Effector memory CD4-positive, alpha-beta T cell (primary cell): Measurements from ENCODE around the gene C1QL4.

Experiments used
- DNase-seq, 3 donors: peaks; one replicate each; pipeline ENCODE4 v3.0.0-alpha.2; 2020
- H3K27ac ChIP-seq: 2 replicates; pipeline ENCODE4 v1.7.0; 2013; ENCODE audit warnings: mild to moderate bottlenecking, low read length, moderate library complexity; ENCODE audit not compliant: insufficient read depth, poor library complexity, severe bottlenecking
- H3K27me3 ChIP-seq: replicated peaks from 2 replicates; pipeline ENCODE4 v1.7.0; 2013; ENCODE audit warnings: mild to moderate bottlenecking, low read length; ENCODE audit not compliant: insufficient read depth, control insufficient read depth, poor library complexity, severe bottlenecking
- H3K36me3 ChIP-seq: 2 replicates; pipeline ENCODE4 v1.7.0; 2013; ENCODE audit warnings: mild to moderate bottlenecking, low read length, moderate library complexity; ENCODE audit not compliant: control insufficient read depth, insufficient read depth
- H3K4me1 ChIP-seq: 2 replicates; pipeline ENCODE4 v1.7.0; 2013; ENCODE audit warnings: low read length, mild to moderate bottlenecking; ENCODE audit not compliant: control insufficient read depth, insufficient read depth, poor library complexity, severe bottlenecking
- H3K4me3 ChIP-seq: 2 replicates; pipeline ENCODE4 v1.7.0; 2013; ENCODE audit warnings: low read length, low read depth, mild to moderate bottlenecking; ENCODE audit not compliant: insufficient read depth, poor library complexity, severe bottlenecking
- H3K9me3 ChIP-seq: 2 replicates; pipeline ENCODE4 v1.7.0; 2013; ENCODE audit warnings: mild to moderate bottlenecking, low read length, moderate library complexity; ENCODE audit not compliant: control insufficient read depth

C1QL4 gene

GRCh38 chr12:49341777-49342065 is 4.7 kb upstream of the C1QL4 start:
- peaks cover 54% of the 10 kb centered on the region for H3K4me1 ChIP-seq
- H3K27ac ChIP-seq, result no peak overlapping the region
- no peak overlapping the region for H3K4me3 ChIP-seq
- peaks cover 34% of the 10 kb centered on the region for H3K27me3 ChIP-seq
- H3K36me3 ChIP-seq, result no peaks in the 10 kb centered on the region
- no peaks in the 10 kb centered on the region for H3K9me3 ChIP-seq
- DNase-seq, result no peak

DNA sequence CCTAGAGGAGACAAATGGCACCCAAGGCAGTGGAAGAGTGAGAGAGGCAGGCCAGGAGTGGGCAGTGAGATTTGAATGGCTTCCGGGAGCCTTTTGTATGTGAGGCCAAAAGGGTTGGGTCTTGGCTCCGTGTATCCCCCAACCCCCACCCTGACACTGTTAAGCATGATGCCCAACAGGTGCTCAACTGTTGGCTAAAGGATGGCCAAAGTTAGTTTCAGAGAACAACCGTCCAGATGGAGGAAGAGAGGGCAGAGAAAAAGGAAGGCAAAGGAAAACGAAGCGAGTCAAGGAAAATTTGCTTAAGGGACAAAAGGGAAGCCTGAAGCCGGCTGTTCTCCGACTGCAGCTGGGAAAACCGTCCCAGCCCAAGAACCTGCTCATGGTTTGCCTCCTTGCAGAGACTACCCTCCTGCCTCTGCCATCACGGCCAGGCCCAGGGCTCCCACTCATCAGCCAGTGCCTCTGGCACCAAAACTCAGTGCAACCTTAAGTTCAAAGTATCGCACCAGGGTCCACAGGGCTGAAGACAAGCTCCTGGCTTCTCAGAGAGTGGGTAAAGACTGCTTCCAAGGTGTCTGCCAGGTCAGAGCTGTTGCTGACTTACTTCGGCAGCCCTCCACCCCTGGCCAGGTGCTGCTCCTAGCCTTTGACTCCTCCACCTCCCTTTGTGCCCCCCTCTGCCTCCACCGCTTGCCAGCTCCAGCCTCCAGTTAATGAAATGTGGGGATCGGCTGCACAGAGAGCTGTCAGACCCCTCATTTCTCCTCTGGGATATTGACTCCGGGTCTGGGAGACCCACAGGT is 4.2 kb upstream of the C1QL4 start:
- peaks cover 34% of the 10 kb centered on the region for H3K27me3 ChIP-seq
- no peaks in the 10 kb centered on the region for H3K9me3 ChIP-seq
- peaks cover 54% of the 10 kb centered on the region for H3K4me1 ChIP-seq
- no peak overlapping the region for H3K4me3 ChIP-seq
- no peak for DNase-seq
- H3K27ac ChIP-seq, result no peak overlapping the region
- no peaks in the 10 kb centered on the region for H3K36me3 ChIP-seq

GRCh38 chr12:49340095-49340870 is 3.3 kb upstream of the C1QL4 start:
- no peaks in the 10 kb centered on the region for H3K36me3 ChIP-seq
- no peak overlapping the region for H3K4me3 ChIP-seq
- H3K9me3 ChIP-seq, result no peaks in the 10 kb centered on the region
- peaks cover 35% of the 10 kb centered on the region for H3K27me3 ChIP-seq
- no peak for DNase-seq
- peaks cover 47% of the 10 kb centered on the region for H3K4me1 ChIP-seq
- H3K27ac ChIP-seq, result no peak overlapping the region

DNA sequence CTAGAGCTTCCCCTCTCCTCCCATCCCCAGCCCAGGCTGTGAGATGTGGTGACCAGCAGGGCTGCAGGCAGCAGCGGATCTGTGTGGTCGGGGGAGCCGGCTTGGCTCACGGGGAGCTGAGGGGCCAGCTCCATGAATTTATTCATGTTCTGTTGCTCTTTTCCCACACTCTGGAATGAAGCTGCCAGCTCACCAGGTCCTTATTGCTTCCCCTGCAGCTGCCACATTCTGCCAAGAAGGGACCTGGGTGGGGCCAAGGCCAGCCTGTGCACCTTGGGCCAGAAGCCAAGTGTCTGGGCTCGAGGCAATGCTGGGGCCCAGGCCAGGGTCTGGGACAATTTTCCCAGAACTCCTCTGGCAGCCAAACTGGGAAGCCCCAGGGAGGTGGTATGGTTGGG is 2.5 kb upstream of the C1QL4 start:
- no peak overlapping the region for H3K4me3 ChIP-seq
- DNase-seq, result no peak
- peaks cover 37% of the 10 kb centered on the region for H3K27me3 ChIP-seq
- peaks cover 40% of the 10 kb centered on the region for H3K4me1 ChIP-seq
- no peak overlapping the region for H3K27ac ChIP-seq
- no peaks in the 10 kb centered on the region for H3K36me3 ChIP-seq
- no peaks in the 10 kb centered on the region for H3K9me3 ChIP-seq

DNA sequence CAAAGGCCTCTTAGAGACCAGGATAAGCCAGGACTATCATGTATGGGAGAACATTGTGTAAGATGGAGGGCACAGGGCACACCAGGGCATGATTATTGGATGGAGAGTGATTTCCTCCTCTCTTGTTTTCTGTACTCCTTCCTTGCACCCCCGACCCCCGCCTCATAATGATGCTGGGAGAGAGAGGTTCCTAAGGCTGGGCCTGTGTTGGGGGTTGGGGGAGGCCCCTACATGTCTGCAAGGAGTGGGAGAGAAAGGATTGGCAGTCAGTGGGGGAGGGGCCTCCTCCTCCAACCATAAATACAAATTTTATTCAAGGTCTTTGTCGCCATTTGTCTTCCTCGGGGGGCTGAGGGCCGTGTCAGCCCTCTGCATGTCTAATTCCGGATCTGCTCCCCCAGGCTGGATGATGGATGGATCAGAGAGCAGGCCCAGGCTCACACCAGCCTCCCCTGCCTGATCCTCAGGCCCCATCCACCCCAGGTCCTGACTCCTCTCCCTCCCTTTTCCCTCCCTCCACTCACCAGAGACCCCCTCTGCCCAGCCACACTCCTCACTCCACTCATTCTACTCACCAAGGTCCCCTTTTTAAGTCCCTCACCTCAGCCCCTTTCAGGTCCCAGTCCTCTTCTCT is 2.0 kb upstream of the C1QL4 start:
- Histone ChIP-seq H3K27ac (no peak overlapping the region), H3K36me3 (no peaks in the 10 kb centered on the region), H3K4me3 (no peak overlapping the region), H3K4me1 (peaks cover 40% of the 10 kb centered on the region), H3K9me3 (no peaks in the 10 kb centered on the region), H3K27me3 (peaks cover 42% of the 10 kb centered on the region)
- DNase-seq, result no peak

DNA sequence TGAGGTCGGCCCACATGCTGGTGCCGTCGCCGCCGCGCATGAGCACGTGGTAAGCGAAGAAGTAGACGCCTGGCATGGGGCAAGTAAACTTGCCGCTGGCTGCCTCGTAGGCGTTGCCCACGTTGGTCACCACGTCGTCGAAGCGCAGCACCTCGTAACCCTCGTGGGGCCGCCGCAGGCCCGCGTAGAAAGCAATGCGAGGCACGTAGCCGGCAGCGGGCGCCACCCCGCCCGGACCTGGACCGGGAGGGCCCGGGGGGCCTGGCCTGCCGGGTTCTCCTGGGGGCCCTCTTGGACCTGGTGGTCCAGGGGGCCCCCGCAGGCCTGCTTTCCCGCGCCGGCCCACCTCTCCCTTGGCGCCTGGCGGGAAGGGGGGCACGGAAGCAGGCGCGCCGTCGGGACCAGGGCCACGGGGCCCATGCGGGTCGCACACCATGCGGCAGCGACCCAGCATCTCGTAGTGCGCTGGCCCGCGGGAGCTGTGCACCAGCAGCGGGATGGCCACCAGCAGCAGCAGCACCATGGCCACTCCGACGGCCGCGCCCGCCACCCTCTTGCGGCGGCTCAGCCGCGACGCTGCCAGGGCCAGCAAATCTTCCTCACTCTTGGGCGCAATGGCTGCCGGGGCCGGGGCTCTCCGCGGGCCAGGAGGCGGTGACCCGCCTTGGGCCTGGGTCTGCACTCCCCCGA is 888 bp downstream of the C1QL4 start:
- H3K27ac ChIP-seq, result no peak overlapping the region
- no peaks in the 10 kb centered on the region for H3K36me3 ChIP-seq
- peaks cover 36% of the 10 kb centered on the region for H3K27me3 ChIP-seq
- H3K4me3 ChIP-seq, result no peak overlapping the region
- no peak for DNase-seq
- peaks cover 16% of the 10 kb centered on the region for H3K4me1 ChIP-seq
- no peaks in the 10 kb centered on the region for H3K9me3 ChIP-seq

GRCh38 chr12:49335118-49335954 is 1.7 kb downstream of the C1QL4 start:
- no peak for DNase-seq
- peaks cover 36% of the 10 kb centered on the region for H3K27me3 ChIP-seq
- H3K9me3 ChIP-seq, result no peaks in the 10 kb centered on the region
- peaks cover 16% of the 10 kb centered on the region for H3K4me1 ChIP-seq
- no peak overlapping the region for H3K27ac ChIP-seq
- H3K4me3 ChIP-seq, result no peak overlapping the region
- H3K36me3 ChIP-seq, result no peaks in the 10 kb centered on the region

- H3K27ac ChIP-seq, result no peak overlapping the region
- DNase-seq, result no peak
- peaks cover 16% of the 10 kb centered on the region for H3K4me1 ChIP-seq
- no peak overlapping the region for H3K4me3 ChIP-seq
- no peaks in the 10 kb centered on the region for H3K36me3 ChIP-seq
- H3K9me3 ChIP-seq, result no peaks in the 10 kb centered on the region
- peaks cover 36% of the 10 kb centered on the region for H3K27me3 ChIP-seq
Observed at GRCh38 chr12:49334681-49335080, 2.3 kb downstream of the C1QL4 start.

GRCh38 chr12:49334226-49334625 is 2.8 kb downstream of the C1QL4 start:
- Histone ChIP-seq H3K27me3 (peaks cover 36% of the 10 kb centered on the region), H3K27ac (no peak overlapping the region), H3K9me3 (no peaks in the 10 kb centered on the region), H3K36me3 (no peaks in the 10 kb centered on the region), H3K4me1 (peaks cover 16% of the 10 kb centered on the region), H3K4me3 (no peak overlapping the region)
- DNase-seq, result no peak
